Uterus (tissue), 4 donors: ENCODE measurements around the gene ABCA9. TPM values are rescaled to one million over a fixed set of nuclear protein-coding genes. Genes with fewer than 3 reads are reported as not detected.

ENCODE experiments used
- DNase-seq, 2 donors: peaks; one replicate each; pipeline ENCODE4 v3.0.0-alpha.2; 2019 to 2020
- H3K27ac ChIP-seq, 2 donors: fragments of 200-600 bp; sonication (generic); 1 replicate in 1 of 2; 2 replicates in 1 of 2; pipeline ENCODE4 v1.5.1; 2016 to 2018
- H3K27me3 ChIP-seq, 2 donors: fragments of 200-600 bp; sonication (generic); one replicate each; pipeline ENCODE4 v1.5.1; 2018 to 2019; ENCODE audit warnings: control low read depth in 1 of 2
- H3K36me3 ChIP-seq, 2 donors: fragments of 200-600 bp; sonication (generic); one replicate each; pipeline ENCODE4 v1.5.1; 2019; ENCODE audit warnings: control low read depth in 1 of 2
- H3K4me1 ChIP-seq, 2 donors: fragments of 200-600 bp; sonication (generic); one replicate each; pipeline ENCODE4 v1.5.1; 2018 to 2019; ENCODE audit warnings: control low read depth in 1 of 2
- H3K4me3 ChIP-seq, 2 donors: fragments of 200-600 bp; sonication (generic); 1 replicate in 1 of 2; 2 replicates in 1 of 2; pipeline ENCODE4 v1.5.1; 2018 to 2019; ENCODE audit warnings: mild to moderate bottlenecking in 1 of 2
- H3K9me3 ChIP-seq, 2 donors: fragments of 200-600 bp; sonication (generic); one replicate each; pipeline ENCODE4 v1.5.1; 2019; ENCODE audit warnings: control low read depth in 1 of 2
- CTCF ChIP-seq, 4 experiments: fragments of 200-600 bp in 2 of 4; fragments of 450-650 bp in 2 of 4; sonication (generic) in 2 of 4; IDR thresholded peaks; one replicate each; pipeline ENCODE4 v1.5.1; 2016 to 2019; ENCODE audit warnings: antibody characterized with exemption in 4 of 4, mild to moderate bottlenecking in 2 of 4, moderate library complexity in 1 of 4
- POLR2A ChIP-seq, 2 donors: fragments of 450-650 bp; IDR thresholded peaks; one replicate each; pipeline ENCODE4 v1.6.1; 2016; ENCODE audit warnings: antibody characterized with exemption in 2 of 2, mild to moderate bottlenecking in 1 of 2, moderate library complexity in 1 of 2
- intact Hi-C: fragments of 100-400 bp; cut with DNase I; formaldehyde crosslinking; loops from one replicate; pipeline ENCODE4 v1.15.1; 2023; ENCODE audit warnings: low total_unique reads
- total RNA-seq, 4 donors: library from RNA; depleted of rRNA in 3 of 4; stranded (reverse); fragments of >200 nt in 3 of 4; gene quantifications; one replicate each; pipeline versions ENCODE4 v1.1.0 to v1.2.4, GENCODE V29; 2014 to 2023
- donor health status: DM: yes; HTN: yes; CAD: no.

ABCA9 gene
- total RNA-seq, 4 donors from 2014 or later: 8.2 to 32.1 (median 18.4) TPM

- Histone ChIP-seq H3K27ac (peak overlapping the region; percentile 66 to 70), H3K9me3 (peaks cover 0 to 9% of the 10 kb centered on the region in 2 donors), H3K4me3 (no peak overlapping the region), H3K36me3 (no peaks in the 10 kb centered on the region), H3K4me1 (peaks cover 0 to 9% of the 10 kb centered on the region in 2 donors), H3K27me3 (no peaks in the 10 kb centered on the region)
- DNase-seq: no peak
- intact Hi-C loops: no loop called here
- TF ChIP-seq CTCF (IDR thresholded peaks at IDR 0.05): no peak
- TF ChIP-seq POLR2A (IDR thresholded peaks at IDR 0.05): no peak
These were observed 12.1 kb downstream of the ABCA9 start for GRCh38 chr17:69048634-69049033.

- TF ChIP-seq POLR2A (IDR thresholded peaks at IDR 0.05) (no peak), CTCF (IDR thresholded peaks at IDR 0.05) (no peak)
- Histone ChIP-seq H3K4me3 (no peak overlapping the region), H3K36me3 (no peaks in the 10 kb centered on the region), H3K4me1 (peaks cover 0 to 9% of the 10 kb centered on the region in 2 donors), H3K27me3 (no peaks in the 10 kb centered on the region), H3K9me3 (peaks cover 0 to 9% of the 10 kb centered on the region in 2 donors), H3K27ac (peak overlapping the region; percentile 67 to 70)
- intact Hi-C loops: no loop called here
- peak; percentile 60 to 86 for DNase-seq
These were observed 13.1 kb downstream of the ABCA9 start for GRCh38 chr17:69047368-69048263.

GRCh38 chr17:69046121-69046807, 14.5 kb downstream of the ABCA9 start:
- no peaks in the 10 kb centered on the region for H3K27me3 ChIP-seq
- intact Hi-C loops: no loop called here
- H3K36me3 ChIP-seq: no peaks in the 10 kb centered on the region
- peaks cover 0 to 9% of the 10 kb centered on the region in 2 donors for H3K9me3 ChIP-seq
- peaks cover 0 to 9% of the 10 kb centered on the region in 2 donors for H3K4me1 ChIP-seq
- DNase-seq: no peak
- H3K27ac ChIP-seq: peak overlapping the region; percentile 60 to 67
- TF ChIP-seq POLR2A (IDR thresholded peaks at IDR 0.05) (no peak), CTCF (IDR thresholded peaks at IDR 0.05) (no peak)
- H3K4me3 ChIP-seq: no peak overlapping the region

- Histone ChIP-seq H3K4me1 (peaks cover 0 to 9% of the 10 kb centered on the region in 2 donors), H3K36me3 (no peaks in the 10 kb centered on the region), H3K9me3 (peaks cover 0 to 9% of the 10 kb centered on the region in 2 donors), H3K27ac (no peak overlapping the region), H3K27me3 (no peaks in the 10 kb centered on the region), H3K4me3 (no peak overlapping the region)
- intact Hi-C loops: no loop called here
- DNase-seq: no peak
- no peak for TF ChIP-seq POLR2A (IDR thresholded peaks at IDR 0.05)
- no peak for TF ChIP-seq CTCF (IDR thresholded peaks at IDR 0.05)
These were observed 15.1 kb downstream of the ABCA9 start for GRCh38 chr17:69045646-69046045.

- no peak for TF ChIP-seq POLR2A (IDR thresholded peaks at IDR 0.05)
- TF ChIP-seq CTCF (IDR thresholded peaks at IDR 0.05): no peak
- H3K36me3 ChIP-seq: no peaks in the 10 kb centered on the region
- peaks cover 0 to 9% of the 10 kb centered on the region in 2 donors for H3K9me3 ChIP-seq
- intact Hi-C loops: no loop called here
- no peaks in the 10 kb centered on the region for H3K27me3 ChIP-seq
- no peak overlapping the region for H3K4me3 ChIP-seq
- no peak for DNase-seq
- H3K27ac ChIP-seq: no peak overlapping the region
- peaks cover 0 to 9% of the 10 kb centered on the region in 2 donors for H3K4me1 ChIP-seq
These were observed 16.4 kb downstream of the ABCA9 start for GRCh38 chr17:69044371-69044770.
